Endothelial cell of umbilical vein (primary cell): Measurements from ENCODE around the gene ENAH.

Source experiments
- CTCF ChIP-seq, 2 donors: IDR thresholded peaks; 1 replicate in 1 of 2; 2 replicates in 1 of 2; pipeline ENCODE4 v1.5.1; 2011; ENCODE audit warnings: low read length in 2 of 2, mild to moderate bottlenecking in 2 of 2, moderate library complexity in 2 of 2, control low read depth in 1 of 2, inconsistent platforms in 1 of 2, low read depth in 1 of 2; ENCODE audit not compliant: insufficient read depth in 1 of 2; ENCODE audit errors: extremely low read depth in 1 of 2
- MAX ChIP-seq: IDR thresholded peaks from 2 replicates; pipeline ENCODE4 v1.6.1; 2011; ENCODE audit not compliant: insufficient read depth, insufficient read length
- POLR2A ChIP-seq: IDR thresholded peaks from 2 replicates; pipeline ENCODE4 v1.6.1; 2012; ENCODE audit warnings: low read depth, mild to moderate bottlenecking, control low read depth, low read length
- POLR2AphosphoS5 ChIP-seq: IDR thresholded peaks from 2 replicates; pipeline ENCODE4 v1.6.1; 2012; ENCODE audit warnings: low read depth, mild to moderate bottlenecking, control low read depth, low read length, moderate library complexity; ENCODE audit not compliant: insufficient read depth

GRCh38 chr1:225539575-225539974, 113.3 kb downstream of the ENAH start:
- TF ChIP-seq POLR2A: no peak
- TF ChIP-seq CTCF (IDR thresholded peaks at IDR 0.05; ENCODE audit: extremely low read depth in 1 of 2, insufficient read depth in 1 of 2, low read depth in 1 of 2, low read length in 2 of 2): no peak
- no peak for TF ChIP-seq POLR2AphosphoS5
- no peak for TF ChIP-seq MAX
